WERI-Rb-1 (cell line): ENCODE measurements around the gene CBX2.
"Not testable (repeated sequence)": the region's sequence is repeated elsewhere in the genome, so short reads cannot be mapped to it uniquely, and the experiment has no call there.

Experiments used
- DNase-seq: peaks from one replicate; pipeline ENCODE4 v3.0.0-alpha.2; 2020
- H3K27ac ChIP-seq: fragments of 250-450 bp; sonication (Bioruptor Pico); 2 replicates; pipeline ENCODE4 v1.5.1; 2020; ENCODE audit warnings: mild to moderate bottlenecking, moderate library complexity
- H3K27me3 ChIP-seq: fragments of 250-450 bp; sonication (Bioruptor Pico); 2 replicates; pipeline ENCODE4 v1.5.1; 2021; ENCODE audit warnings: mild to moderate bottlenecking, low read depth, moderate library complexity; ENCODE audit not compliant: insufficient read depth, severe bottlenecking
- H3K36me3 ChIP-seq: fragments of 250-450 bp; sonication (Bioruptor Pico); 2 replicates; pipeline ENCODE4 v1.5.1; 2020; ENCODE audit warnings: mild to moderate bottlenecking, moderate library complexity
- H3K4me3 ChIP-seq: 2 replicates; pipeline ENCODE4 v1.5.1; 2011; ENCODE audit warnings: low read depth, mild to moderate bottlenecking, control low read depth, low read length
- H3K9me3 ChIP-seq: fragments of 250-450 bp; sonication (Bioruptor Pico); 2 replicates; pipeline ENCODE4 v1.5.1; 2021; ENCODE audit warnings: mild to moderate bottlenecking, moderate library complexity; ENCODE audit not compliant: severe bottlenecking
- TF ChIP-seq, protein P1 (sequence below): IDR thresholded peaks from 2 replicates; pipeline ENCODE4 v1.5.1; 2011; ENCODE audit warnings: low read depth, mild to moderate bottlenecking, control low read depth, inconsistent platforms, low read length

Gene CBX2

DNA sequence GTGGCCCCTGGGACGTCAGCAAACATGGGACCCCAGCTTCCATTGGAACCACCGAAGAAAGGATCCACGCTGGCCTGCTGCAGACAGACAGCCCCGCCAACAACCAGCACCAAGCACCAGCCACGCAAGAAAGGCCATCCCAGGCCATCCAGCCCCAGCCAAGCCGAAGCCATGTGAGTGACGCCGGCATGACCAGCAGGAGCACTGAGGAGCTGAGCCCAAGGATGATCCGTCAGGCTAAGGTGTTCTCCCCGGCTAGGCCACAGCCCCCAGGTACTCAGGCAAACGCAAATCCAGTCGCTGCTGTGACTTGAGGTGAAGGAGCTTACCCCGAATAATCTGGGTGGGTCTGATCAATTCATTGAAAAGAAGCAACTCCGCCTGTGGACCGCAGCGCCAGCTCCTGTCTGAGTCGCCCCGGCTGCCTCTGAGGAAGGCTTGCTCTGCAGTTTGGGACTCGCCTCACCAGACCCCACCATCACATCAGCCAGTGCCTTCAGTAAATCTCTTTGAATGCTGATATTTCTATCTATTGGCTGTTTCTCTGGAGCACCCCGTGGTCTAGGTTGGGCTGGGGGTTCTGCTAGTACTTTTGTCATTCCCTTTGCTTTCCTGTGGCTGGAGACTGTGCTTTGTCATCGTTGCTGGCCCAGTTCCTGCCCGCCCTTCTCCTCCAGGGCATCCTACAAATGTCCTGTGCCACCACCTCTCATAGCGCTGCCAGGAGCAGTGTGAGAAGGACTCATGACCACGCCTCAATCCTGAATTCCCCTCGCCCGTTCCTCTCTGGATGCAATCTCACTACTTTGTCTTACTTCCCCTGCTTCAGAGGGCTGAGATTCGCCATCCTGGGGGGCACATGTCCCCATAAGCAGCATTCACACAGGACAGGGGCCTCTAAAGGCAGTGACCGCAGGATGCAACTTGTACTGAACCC is 8.1 kb upstream of the CBX2 start:
- H3K27me3 ChIP-seq: no peaks in the 10 kb centered on the region
- peaks cover 8% of the 10 kb centered on the region for H3K9me3 ChIP-seq
- H3K27ac ChIP-seq: no peak overlapping the region
- DNase-seq: peak; percentile 60
- no peak overlapping the region for H3K4me3 ChIP-seq
- TF ChIP-seq, protein P1, sequence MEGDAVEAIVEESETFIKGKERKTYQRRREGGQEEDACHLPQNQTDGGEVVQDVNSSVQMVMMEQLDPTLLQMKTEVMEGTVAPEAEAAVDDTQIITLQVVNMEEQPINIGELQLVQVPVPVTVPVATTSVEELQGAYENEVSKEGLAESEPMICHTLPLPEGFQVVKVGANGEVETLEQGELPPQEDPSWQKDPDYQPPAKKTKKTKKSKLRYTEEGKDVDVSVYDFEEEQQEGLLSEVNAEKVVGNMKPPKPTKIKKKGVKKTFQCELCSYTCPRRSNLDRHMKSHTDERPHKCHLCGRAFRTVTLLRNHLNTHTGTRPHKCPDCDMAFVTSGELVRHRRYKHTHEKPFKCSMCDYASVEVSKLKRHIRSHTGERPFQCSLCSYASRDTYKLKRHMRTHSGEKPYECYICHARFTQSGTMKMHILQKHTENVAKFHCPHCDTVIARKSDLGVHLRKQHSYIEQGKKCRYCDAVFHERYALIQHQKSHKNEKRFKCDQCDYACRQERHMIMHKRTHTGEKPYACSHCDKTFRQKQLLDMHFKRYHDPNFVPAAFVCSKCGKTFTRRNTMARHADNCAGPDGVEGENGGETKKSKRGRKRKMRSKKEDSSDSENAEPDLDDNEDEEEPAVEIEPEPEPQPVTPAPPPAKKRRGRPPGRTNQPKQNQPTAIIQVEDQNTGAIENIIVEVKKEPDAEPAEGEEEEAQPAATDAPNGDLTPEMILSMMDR: no peak
- H3K36me3 ChIP-seq: no peaks in the 10 kb centered on the region

DNA sequence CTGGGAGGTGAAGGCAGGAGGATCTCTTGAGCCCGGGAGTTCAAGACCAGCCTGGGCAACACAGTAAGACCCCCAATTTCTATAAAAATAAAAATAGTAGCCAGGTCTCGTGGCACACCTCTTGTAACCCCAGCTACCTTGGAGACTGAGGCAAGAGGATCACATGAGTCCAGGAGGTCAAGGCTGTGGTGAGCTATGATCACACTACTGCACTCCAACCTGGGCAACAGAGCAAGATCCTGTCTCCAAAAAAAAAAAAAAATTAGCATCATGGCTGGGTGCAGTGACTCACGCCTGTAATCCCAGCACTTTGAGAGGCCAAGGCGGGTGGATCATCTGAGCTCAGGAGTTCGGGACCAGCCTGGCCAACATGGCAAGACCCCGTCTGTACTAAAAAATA is 6.7 kb upstream of the CBX2 start:
- Histone ChIP-seq H3K27ac (no peak overlapping the region), H3K4me3 (no peak overlapping the region), H3K9me3 (peaks cover 8% of the 10 kb centered on the region), H3K27me3 (no peaks in the 10 kb centered on the region), H3K36me3 (no peaks in the 10 kb centered on the region)
- TF ChIP-seq, protein P1: no peak
- DNase-seq: no peak

DNA sequence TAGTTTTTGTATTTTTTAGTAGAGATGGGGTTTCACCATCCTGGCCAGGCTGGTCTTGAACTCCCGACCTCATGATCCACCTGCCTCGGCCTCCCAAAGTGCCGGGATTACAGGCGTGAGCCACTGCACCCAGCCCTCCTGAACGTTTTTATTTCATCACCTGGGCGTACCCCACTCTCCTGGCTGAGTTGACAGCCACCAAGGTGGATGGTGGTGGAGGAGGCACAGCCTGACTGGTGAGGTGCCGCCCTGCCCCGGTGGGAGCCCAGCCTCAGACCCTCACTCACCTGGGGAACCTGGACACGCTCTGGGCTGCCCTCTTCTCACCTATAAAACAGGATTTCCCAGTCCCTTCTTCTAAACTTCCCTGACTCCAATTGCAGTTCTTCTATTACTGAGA is 5.2 kb upstream of the CBX2 start:
- DNase-seq, H3K27ac ChIP-seq, H3K9me3 ChIP-seq, H3K36me3 ChIP-seq, H3K27me3 ChIP-seq, H3K4me3 ChIP-seq: not testable (repeated sequence)

DNA sequence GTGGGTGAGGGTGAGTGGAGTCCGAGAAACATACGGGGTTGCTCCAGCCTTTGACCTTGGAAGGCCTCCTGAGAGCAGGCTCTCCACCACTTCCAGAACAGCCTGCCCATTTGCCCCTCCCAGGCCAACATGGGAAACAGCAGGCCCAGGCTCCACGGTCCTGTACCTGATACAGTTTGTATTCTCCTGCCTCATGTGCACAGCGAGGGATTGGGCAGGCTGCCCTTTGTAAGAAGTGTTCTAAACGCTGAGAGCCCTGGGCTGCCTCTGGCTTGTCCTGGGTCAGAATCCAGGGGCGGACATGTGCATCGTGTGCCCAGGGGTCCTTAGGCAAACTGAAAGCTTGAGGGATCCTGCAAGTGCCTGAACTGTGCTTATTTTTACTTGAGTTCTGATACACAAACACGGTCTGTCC is 3.4 kb upstream of the CBX2 start:
- peaks cover 9% of the 10 kb centered on the region for H3K36me3 ChIP-seq
- no peaks in the 10 kb centered on the region for H3K27me3 ChIP-seq
- no peaks in the 10 kb centered on the region for H3K9me3 ChIP-seq
- DNase-seq: peak; percentile 53
- TF ChIP-seq, protein P1: no peak
- H3K4me3 ChIP-seq: no peak overlapping the region
- H3K27ac ChIP-seq: no peak overlapping the region

DNA sequence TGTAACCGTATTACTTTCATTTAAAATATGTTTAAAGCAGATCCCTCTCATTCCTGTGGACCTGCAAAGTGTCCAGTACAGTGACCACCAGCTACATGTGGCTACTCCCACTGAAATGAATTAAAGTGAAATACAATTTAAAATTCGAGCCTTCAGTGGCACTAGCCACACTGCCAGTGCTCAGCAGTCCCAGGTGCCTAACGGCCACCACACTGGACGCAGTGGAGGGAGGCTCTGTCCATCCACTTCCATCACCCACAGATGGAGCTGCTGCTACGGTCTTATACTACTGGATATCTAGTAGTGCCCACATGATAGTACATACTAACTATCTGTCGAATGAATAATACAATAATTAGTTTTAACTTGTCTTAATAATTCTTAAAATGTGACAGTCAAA is 2.3 kb upstream of the CBX2 start:
- H3K27ac ChIP-seq: no peak overlapping the region
- peak; percentile 46 for DNase-seq
- H3K36me3 ChIP-seq: peaks cover 20% of the 10 kb centered on the region
- H3K9me3 ChIP-seq: no peaks in the 10 kb centered on the region
- TF ChIP-seq, protein P1: 0 out of 2 replicates have a peak, but pooled peaks have one; percentile 11
- no peak overlapping the region for H3K4me3 ChIP-seq
- no peaks in the 10 kb centered on the region for H3K27me3 ChIP-seq

DNA sequence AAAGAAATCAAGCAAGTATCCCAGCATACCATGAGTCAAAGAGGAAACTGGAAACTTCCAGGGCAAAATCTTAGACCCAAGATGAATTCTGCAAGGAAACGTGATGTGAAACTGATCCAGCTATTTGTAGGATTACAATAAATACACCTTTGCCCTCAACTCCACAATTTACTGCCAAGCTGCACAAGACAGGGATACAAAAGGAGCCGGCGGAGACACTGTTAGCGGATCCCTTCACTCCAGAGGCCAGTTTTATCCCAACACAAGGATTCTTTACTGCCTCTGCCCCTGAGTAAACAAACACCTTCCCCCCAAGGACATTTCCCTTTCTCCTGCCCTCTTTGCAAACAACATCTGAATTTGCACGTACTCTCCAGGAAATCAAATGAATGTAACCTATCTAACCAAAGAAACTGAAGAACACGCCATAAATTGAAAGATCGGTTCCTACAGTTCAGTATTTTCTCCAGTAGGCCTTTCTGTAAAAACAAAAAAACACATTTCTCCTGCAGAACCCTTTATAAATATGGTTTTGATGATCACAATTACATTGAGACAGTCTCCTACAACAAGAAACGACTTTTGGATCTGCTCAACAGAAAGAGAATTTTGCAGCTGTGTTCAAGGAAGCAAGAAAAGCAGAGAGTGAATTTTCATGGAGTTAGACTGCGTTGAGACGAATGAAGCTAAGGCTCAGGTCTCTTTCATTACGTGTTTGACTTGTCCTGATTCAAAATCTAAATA is 1.4 kb upstream of the CBX2 start:
- peak overlapping the region; percentile 95 for H3K27ac ChIP-seq

More for the DNA sequence above, 1.4 kb upstream of the CBX2 start:
- Histone ChIP-seq H3K27me3 (no peaks in the 10 kb centered on the region), H3K9me3 (no peaks in the 10 kb centered on the region), H3K36me3 (peaks cover 29% of the 10 kb centered on the region), H3K4me3 (peak overlapping the region; percentile 60)
- TF ChIP-seq, protein P1: no peak
- no peak for DNase-seq
